IPS-11a (cell line): ENCODE data around the gene WFDC2.

Experiments
- H3K4me3 ChIP-seq: one replicate; pipeline ENCODE4 v1.5.1; 2013; ENCODE audit warnings: low read depth, low read length, control low read depth

WFDC2 gene

GRCh38 chr20:45495501-45495941 is 26.0 kb downstream of the WFDC2 start:
- H3K4me3 ChIP-seq: no peak overlapping the region

DNA sequence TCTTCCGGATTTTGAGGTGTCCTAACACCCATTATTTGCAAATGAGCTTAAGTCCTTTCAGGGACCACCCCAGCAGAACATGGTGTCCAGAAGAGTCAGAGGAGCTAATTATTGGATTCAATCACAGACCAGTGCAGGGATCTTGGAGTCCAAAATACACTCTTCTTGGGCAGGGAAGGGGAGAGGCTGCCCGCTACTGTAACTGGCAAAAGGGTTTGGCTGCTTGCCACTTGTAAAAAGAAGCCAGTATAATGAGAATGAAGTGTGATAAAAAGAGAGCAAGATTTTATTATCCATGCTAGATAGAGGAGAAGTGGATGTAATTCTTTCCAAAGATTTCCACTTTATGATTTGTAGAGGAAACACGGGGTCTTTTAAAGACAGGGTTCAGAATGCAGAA is 26.6 kb downstream of the WFDC2 start:
- H3K4me3 ChIP-seq: no peak overlapping the region

- H3K4me3 ChIP-seq: no peak overlapping the region
Observed at GRCh38 chr20:45497971-45498494, 28.5 kb downstream of the WFDC2 start.

GRCh38 chr20:45500022-45500421 is 30.5 kb downstream of the WFDC2 start:
- no peak overlapping the region for H3K4me3 ChIP-seq

DNA sequence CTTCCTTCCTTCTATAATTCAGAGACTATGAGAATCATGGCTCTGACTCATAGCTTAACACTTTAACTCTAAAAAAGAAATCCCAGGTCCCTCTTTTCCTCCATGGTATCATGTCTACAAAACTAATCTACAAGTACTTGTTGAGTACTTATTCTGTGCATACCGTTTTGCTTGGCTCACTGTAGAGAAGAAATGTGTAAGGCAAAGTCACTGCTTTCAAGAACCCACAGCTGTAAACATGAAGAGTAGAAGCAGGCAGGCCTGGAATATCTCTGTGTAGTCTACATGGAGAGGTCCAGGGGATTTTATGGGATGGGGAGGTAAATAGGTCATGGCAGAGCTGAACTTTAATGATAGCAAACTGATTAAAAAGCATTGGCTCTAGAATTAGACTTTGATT is 32.0 kb downstream of the WFDC2 start:
- H3K4me3 ChIP-seq: no peak overlapping the region

DNA sequence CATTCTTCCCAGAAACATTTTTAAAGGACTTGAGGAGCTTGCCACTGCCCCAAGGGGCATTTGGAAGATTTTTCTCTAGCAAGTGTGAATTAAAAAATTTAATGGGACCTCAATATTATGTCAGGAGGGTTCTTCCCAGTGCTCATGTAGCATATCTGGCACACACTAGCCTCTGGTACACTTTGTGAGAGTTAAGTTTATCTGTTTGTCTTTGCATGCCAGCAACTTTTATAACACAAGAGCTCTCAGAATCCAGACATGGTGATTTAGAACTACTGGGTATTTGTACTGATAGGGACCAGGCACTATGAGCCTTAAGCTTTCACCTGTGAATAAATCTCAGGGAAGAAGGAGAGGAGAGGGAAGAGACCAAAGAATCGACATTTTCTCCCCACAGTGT is 33.0 kb downstream of the WFDC2 start:
- no peak overlapping the region for H3K4me3 ChIP-seq

DNA sequence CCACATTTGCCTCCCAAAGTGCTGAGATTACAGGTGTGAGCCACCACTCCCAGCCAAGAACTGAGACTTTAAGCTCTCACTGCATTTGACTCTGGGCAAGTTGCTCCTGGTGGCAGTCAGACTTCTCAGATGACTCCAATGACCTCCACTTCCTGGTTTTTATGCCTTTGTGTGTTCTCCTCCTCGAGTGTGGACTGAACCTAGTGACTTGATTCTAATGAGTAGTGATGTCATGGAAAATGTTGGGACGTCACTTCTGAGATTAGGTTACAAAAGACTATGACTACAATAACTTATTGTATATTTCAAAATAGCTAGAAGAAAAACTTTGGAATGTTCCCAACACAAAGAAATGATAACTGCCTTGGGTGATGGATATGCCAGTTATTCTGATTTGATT is 33.9 kb downstream of the WFDC2 start:
- no peak overlapping the region for H3K4me3 ChIP-seq

GRCh38 chr20:45506398-45506797 is 36.8 kb downstream of the WFDC2 start:
- no peak overlapping the region for H3K4me3 ChIP-seq

- H3K4me3 ChIP-seq: no peak overlapping the region
Observed at GRCh38 chr20:45507011-45507820, 37.7 kb downstream of the WFDC2 start.

DNA sequence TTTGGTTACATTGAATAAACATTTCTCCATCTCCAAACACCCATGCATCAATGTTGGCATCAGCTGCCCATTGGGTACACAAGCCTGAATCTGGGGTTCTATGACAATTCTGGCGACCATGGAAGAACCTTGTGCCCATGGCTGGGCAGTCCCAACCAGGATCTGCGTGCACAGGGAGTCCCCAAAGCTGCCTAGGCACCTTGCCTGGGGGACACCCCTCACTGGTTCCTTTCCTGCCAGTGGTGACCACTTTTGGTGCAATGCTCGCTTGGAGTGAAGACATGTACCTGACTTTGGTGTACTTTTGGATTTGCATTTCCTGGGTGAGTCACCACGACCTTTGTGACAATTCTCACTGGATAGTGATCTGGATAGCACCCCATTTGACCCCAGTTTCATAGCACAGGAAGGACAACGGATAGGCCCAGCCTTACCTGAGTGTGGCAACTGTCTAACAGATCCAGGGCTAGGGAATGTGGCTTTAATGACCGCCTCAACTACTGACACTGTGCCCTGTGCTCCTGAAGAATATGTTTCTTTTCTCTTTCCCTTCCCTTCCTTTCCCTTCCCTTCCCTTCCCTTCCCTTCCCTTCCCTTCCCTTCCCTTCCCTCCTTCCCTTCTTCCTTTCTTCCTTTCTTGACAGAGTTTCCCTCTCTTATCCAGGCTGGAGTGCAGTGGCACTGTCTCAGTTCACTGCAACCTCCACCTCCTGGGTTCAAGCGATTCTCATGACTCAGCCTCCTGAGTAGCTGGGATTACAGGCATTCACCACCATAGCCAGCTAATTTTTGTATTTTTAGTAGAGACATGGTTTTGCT is 38.7 kb downstream of the WFDC2 start:
- H3K4me3 ChIP-seq: no peak overlapping the region

GRCh38 chr20:45509091-45509490 is 39.5 kb downstream of the WFDC2 start:
- no peak overlapping the region for H3K4me3 ChIP-seq

GRCh38 chr20:45510242-45510862 is 40.8 kb downstream of the WFDC2 start:
- H3K4me3 ChIP-seq: no peak overlapping the region

- no peak within 1 kb of the TSS for H3K4me3 ChIP-seq
Observed at GRCh38 chr20:45515147-45515913, 45.8 kb downstream of the WFDC2 start, which contains the start of gene SPINT3. Gene SPINT3 (minus strand): TSS chr20:45515622. CDS start chr20:45515608, 14 bp downstream.

- no peak overlapping the region for H3K4me3 ChIP-seq
Observed at GRCh38 chr20:45518282-45518681, 48.7 kb downstream of the WFDC2 start.

GRCh38 chr20:45523821-45524220 is 54.3 kb downstream of the WFDC2 start:
- H3K4me3 ChIP-seq: no peak overlapping the region

DNA sequence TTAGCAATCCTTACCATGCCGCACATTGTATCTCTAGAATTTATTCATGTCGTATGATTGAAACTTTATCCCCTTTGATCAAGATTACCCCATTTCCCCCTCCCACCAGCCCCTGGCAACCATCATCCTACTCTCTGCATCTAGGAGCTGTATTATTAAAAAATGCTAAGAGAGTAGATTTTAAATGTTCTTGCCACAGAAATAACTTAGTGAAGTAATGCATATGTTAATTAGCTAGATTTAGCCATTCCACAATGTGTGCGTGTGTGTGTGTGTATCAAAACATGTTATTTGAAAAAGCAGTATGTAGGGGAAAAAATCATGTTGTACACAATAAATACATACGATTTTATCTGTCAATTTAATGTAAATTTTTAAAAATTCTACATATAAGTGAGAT is 57.7 kb downstream of the WFDC2 start:
- no peak overlapping the region for H3K4me3 ChIP-seq
